GM21390 (cell line): ENCODE results near the gene IGDCC3.
"Not testable (repeated sequence)": the region's sequence is repeated elsewhere in the genome, so short reads cannot be mapped to it uniquely, and the experiment has no call there.

Experiments
- ATAC-seq: cut with Tn5 transposase; IDR thresholded peaks from one replicate; pipeline ENCODE4 v1.9.1; 2021; ENCODE audit not compliant: unreplicated experiment

The IGDCC3 gene

DNA sequence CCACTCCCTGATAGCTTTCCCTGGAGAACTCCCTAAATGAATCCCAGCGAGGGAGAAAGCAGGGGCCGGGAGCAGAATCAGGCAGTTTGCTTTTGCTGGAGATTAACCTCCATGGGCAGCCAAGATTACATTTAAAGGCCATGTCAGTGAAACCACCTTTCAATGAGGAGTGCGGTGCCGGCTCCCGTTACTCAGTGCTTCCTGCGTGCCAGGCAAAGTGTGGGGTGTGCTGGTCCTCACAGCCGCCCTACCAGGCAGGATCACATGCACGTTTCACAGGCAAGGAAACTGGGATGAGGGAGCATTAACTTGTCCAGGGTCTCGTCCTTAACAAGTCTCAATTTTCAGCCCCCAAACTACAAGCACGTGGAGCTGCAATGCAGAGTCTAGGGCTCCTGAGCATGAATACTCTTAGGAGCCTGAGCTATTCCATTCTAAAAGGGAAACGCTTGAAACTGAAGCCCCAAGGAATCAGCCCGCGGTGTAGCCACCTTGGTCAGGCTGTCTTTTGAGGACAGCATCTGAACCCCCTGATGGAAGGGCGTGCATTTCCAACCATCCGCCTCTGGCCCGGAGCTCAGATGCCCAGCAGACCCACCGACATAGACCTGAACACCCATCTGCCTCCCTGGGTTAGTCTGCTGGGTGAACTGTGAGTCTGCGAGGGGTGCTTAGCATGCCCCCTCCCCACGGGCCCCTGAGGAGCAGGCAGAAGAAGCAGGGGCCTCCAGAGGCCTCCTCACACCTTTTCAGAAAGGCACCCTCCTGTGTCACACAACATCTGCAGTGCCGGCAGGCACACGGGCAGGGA, 5.6 kb downstream of the IGDCC3 start:
- no peak for ATAC-seq

DNA sequence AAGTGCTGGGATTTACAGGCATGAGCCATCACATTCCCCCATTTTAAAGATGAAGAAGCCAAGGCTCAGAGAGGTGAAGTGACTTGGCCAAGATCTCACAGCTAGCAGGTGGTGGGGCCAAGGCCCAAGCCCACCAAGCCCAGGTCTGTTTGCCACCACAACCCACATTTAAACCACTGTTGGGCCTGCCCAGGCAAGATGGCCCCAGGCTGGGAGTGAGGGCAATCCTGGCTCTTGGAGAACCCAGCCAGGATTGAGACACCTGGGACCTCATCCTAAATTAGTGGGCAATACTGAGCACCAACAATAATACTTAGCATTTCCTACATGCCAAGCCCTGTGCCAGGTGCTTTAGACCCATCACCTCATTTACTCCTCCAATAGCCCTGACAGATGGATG, 6.9 kb downstream of the IGDCC3 start:
- ATAC-seq, result no peak

DNA sequence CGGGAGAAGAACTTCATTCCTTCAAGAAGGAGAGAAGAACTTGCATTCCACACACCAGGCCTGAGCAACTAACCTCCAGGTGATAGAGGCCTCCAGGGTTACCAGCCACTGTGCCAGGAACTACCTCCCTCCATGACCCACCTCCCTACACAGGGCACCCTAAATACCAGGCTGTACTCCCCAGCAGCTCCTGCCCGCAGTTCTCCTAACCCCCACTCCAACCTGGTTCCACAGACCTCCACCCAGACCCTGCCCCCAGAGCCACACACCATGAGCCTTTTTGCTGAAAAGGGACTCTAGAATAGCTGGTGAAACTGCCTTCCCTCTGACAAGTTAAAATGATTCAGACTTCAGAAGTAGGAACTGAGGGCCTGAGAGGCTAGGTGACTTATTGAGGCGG, 8.2 kb downstream of the IGDCC3 start:
- no peak for ATAC-seq

DNA sequence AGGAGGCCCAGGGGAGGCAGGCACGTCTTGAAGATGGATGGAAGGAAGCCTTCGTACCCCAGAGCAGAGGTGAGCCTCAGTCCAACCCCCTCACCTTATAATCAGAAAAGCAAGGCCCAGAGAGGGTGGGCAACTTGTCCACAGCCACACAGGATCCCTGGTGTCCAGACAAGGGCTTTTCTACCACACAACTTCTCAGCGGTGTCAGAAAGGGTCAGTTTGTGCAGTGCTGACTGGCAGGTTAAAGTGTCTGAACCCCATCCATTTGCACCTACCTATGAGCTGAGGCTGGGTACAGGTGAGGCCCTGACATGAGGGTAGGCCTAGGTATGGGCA, 8.6 kb downstream of the IGDCC3 start:
- ATAC-seq, result no peak

DNA sequence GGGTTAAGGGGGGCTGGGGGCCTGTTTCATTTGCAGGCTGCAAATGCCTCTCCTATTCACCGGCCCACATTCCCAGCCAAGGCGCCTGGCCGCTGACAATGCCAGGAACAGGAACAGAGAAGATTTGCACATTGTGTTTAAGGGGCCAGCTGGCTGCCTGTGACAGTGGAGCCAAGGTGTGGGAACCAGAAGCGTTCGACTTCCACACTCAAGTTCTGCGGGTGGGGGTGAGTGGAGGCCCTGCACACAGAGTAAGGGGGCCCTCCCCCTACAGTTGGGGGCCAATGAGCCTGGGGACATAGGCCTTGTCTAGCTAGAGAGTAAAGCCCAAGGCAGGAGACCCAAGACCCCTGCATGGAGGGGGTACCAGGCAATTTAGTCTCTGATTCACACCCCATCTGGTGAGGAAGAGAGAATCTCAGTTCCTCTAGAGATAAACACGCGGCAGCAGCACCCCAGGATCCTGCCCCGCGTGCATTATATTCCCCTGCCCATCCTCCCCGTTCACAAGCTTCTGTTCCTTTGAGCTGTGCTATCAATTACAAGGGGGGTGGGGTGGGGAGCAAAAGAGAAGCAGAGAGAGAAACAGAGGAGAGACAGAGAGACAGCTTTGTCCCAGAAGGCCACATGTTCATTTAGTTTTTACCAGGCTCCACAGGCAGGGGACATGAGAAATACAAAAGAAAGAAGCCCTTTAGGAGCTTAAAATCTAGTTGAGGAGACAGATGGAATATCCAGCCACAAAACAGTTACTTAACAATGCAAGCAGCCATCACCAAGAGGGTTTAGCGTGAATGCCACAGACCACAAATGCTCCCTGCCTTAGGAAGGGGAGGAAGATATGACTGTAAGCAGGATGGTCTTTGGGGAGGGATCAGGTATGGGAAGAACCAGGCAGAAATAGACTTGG, 9.2 kb downstream of the IGDCC3 start:
- ATAC-seq, result no peak

DNA sequence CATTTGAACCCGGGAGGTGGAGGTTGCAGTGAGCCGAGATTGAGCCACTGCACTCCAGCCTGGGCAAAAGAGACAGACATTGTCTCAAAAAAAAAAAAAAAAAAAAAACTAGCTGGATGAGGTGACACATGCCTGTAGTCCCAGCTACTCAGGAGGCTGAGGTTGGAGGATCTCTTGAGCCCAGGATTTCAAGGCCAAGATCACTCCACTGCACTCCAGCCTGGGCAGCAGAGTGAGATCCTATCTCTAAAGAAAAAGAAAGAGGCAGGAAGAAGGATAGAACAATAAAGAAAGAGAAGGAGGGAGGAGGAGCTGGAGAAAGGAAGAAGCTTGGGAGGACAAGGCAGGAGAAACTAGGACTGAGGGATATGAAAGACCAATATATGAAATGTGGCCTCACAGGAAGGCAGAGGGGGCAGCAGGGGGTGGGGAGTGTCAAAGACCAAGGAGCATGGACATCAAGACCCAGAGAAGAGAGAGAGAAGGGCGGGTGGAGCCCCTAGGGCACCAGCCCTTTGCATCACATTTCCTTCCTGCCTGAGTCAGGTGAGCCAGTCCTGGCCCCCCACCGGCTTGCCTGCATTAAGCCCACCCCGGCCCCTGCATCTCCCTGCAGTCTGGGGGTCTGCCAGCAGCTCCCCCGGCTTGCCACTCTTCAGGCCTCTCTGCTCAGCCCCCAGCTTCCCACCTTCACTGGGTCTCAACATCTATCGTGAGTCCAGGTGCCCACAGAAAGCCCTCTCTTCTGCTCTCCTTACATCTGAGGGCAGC, 11.5 kb downstream of the IGDCC3 start:
- no peak for ATAC-seq

DNA sequence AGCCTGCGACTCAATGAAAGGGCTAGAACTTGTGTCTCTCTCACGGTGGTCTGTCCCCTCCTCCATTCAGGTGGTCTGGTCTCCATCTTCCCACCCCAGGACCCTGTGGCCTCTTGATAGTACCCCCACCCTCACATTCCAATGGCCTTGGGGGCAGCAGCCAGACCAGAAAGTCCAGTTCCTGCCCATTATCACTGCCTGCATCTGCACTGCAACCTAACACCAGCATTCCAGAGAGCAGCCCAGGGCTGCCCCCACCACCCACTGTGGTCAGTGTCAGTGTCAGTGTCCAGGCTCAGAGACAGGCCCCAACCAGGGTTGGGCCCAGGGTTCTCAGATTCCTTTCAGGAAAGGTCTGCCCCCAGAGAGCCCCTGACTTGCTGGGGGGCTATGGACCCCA, 12.6 kb downstream of the IGDCC3 start:
- ATAC-seq, result no peak

- no peak for ATAC-seq
Measured at GRCh38 chr15:65363766-65364165, 14.0 kb downstream of the IGDCC3 start.

DNA sequence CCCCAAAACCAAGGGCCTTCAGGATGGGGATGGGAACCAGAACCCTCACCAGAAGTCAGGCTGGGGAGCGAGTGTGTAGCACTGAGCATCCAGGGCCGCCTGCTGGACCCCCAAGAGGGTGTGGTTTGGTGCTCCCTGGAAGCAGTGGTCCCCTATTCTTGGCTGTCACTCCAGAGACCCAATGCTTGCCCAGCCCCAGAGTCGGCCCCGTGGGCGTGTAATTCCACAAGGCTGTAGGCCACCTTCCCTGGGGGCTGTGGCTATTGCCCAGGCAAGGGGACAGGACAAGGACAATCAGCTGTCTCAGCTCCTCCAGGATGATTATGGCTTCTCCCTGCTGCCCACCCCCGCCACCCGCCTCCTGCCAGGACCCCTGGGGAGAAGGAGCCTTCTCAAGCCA, 14.5 kb downstream of the IGDCC3 start:
- no peak for ATAC-seq

GRCh38 chr15:65362491-65362890, 15.3 kb downstream of the IGDCC3 start:
- no peak for ATAC-seq

DNA sequence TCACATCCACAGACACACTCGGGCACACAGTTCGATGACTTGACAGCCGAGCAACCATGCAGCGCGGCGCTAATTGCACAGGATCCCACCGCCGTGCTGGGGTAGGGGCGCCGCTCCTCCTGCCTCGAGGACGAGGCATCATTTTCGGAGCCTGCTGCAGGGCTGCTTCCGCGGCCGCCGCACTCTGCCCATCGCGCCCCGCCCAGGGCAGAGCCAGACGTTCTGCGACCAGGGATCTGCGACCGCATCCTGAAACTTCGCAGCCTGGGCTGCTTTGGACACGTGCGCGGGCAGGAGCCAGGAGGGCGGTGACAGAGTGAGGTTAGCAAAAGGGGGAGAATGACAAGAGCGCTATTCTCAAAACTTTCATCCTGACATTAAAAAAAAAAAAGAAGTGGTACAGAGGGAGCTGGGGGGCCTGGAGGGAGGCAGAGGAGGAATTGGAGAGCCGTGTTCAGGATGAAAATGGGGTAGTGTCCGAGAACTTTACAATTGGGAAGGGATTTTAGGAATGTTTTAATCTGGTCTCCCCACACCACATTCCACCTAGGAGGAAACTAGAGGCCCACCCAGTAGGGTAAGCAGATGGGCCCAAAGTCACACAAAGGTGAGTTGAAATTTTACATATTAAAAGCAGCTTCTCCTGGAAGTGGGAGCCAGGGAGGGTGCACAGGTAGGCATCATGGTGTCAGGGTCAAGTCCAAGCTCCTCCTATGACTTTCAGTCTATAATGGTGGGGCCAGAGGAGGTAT, 15.9 kb downstream of the IGDCC3 start:
- no peak for ATAC-seq

- no peak for ATAC-seq
Measured at GRCh38 chr15:65360506-65360905, 17.3 kb downstream of the IGDCC3 start.

DNA sequence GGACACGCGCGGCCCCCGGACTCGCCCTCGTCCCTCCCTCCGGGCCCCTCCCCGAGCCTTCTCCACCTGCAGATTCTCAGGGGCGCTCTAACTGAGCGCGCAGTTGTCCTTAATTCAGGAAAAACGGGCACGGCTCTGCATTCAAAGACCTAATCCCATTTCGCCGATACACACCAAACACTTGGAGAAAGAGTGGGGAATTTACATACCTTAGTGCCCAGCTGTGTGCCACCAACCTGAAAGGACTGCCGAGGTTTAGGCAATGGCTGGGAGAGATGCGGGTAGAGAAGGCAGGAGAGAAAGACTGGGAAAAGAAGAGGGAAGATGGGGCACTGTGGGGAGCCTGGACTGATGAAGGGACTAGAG, 21.8 kb downstream of the IGDCC3 start:
- ATAC-seq, result no peak

DNA sequence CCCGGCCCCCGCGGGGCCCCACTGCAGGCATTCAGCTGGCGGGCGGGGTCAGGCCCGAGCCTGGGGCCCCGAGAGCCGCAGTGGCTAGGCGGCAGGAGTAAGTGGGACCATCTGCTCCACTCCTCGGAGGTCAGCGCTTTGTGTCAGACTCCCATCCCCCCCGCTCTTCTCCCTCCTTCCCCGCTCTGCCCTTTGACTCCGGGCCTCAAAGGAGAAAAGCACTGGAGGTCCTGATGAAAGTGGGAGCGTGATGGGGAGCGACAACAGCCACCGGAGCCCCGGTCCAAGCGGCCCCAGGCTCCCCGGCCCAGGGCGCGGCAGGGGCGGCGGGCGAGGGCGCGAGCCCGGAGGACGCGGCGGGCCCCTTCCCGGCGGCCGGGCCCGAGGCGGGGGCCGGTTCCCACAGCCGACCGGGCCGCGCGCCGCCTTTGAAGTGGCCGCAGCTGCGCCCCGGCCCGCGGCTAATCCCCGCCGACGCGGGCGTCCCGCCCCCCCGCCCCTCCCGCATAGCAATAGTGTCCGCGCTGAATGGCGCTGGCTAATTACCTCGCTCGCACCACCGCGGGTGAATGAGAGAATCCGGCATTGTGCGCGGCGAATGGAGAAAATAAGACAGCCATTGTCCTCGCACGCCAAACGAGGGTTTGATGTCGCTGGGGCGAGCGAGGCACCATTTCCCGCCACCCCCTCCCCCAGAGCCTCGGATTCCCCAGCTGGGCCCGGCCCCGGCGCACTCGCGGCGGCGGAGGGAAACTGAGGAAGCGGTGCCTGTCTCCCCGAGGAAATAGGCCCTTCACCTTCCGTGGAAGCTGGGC, 22.4 kb downstream of the IGDCC3 start:
- ATAC-seq, result no peak

GRCh38 chr15:65354835-65355172, 23.0 kb downstream of the IGDCC3 start:
- no peak for ATAC-seq

- not testable (repeated sequence) for ATAC-seq
Measured at GRCh38 chr15:65351972-65352371, 25.8 kb downstream of the IGDCC3 start.

- ATAC-seq, result no peak
Measured at GRCh38 chr15:65349338-65349737, 28.5 kb downstream of the IGDCC3 start.

DNA sequence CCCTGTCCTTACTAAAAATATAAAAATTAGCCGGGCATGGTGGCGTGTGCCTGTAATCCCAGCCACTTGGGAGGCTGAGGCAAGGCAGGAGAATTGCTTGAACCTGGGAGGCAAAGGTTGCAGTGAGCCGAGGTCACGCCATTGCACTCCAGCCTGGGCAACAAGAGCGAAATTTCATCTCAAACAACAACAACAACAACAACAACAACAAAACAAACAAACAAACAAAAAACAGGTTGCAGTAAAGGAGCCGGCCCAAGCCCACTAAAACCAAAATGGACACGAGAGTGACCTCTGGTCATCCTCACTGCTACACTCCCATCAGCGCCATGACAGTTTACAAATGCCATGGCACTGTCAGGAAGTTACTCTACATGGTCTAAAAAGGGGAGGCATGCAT, 30.0 kb downstream of the IGDCC3 start:
- ATAC-seq, result not testable (repeated sequence)

GRCh38 chr15:65346856-65347598, 30.8 kb downstream of the IGDCC3 start:
- no peak for ATAC-seq

- ATAC-seq, result no peak
Measured at GRCh38 chr15:65344914-65345275, 32.9 kb downstream of the IGDCC3 start.
